ENCODE measurements around the gene NEDD4L.

GRCh38 chr18:58175122-58175785 is 131.2 kb downstream of the NEDD4L start:
- TF ChIP-seq ISL1 (CRISPR knock-in tag; IDR thresholded peaks at IDR 0.05): no peak
- no peak for TF ChIP-seq BACH2 (CRISPR knock-in tag; IDR thresholded peaks at IDR 0.05; ENCODE audit: borderline replicate concordance)
- TF ChIP-seq CREB5 (CRISPR knock-in tag; IDR thresholded peaks at IDR 0.05; ENCODE audit: low read depth): no peak
- TF ChIP-seq, protein P1, sequence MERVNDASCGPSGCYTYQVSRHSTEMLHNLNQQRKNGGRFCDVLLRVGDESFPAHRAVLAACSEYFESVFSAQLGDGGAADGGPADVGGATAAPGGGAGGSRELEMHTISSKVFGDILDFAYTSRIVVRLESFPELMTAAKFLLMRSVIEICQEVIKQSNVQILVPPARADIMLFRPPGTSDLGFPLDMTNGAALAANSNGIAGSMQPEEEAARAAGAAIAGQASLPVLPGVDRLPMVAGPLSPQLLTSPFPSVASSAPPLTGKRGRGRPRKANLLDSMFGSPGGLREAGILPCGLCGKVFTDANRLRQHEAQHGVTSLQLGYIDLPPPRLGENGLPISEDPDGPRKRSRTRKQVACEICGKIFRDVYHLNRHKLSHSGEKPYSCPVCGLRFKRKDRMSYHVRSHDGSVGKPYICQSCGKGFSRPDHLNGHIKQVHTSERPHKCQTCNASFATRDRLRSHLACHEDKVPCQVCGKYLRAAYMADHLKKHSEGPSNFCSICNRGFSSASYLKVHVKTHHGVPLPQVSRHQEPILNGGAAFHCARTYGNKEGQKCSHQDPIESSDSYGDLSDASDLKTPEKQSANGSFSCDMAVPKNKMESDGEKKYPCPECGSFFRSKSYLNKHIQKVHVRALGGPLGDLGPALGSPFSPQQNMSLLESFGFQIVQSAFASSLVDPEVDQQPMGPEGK (CRISPR knock-in tag; IDR thresholded peaks at IDR 0.05; ENCODE audit: borderline replicate concordance): no peak
- TF ChIP-seq ESRRG (CRISPR knock-in tag; IDR thresholded peaks at IDR 0.05): no peak
- no peak for TF ChIP-seq POU6F1 (CRISPR knock-in tag; IDR thresholded peaks at IDR 0.05; ENCODE audit: borderline replicate concordance, low read depth)
- TF ChIP-seq ZNF8 (CRISPR knock-in tag; IDR thresholded peaks at IDR 0.05): no peak
- TF ChIP-seq RARB (CRISPR knock-in tag; IDR thresholded peaks at IDR 0.05): no peak
- TF ChIP-seq ZC3H10 (CRISPR knock-in tag; IDR thresholded peaks at IDR 0.05): no peak
- TF ChIP-seq OSR1 (CRISPR knock-in tag; IDR thresholded peaks at IDR 0.05): no peak
- no peak for TF ChIP-seq CSRNP3 (CRISPR knock-in tag; IDR thresholded peaks at IDR 0.05)
- TF ChIP-seq ZNF565 (CRISPR knock-in tag; conservative IDR thresholded peaks at IDR 0.05; ENCODE audit: low read depth): no peak
- no peak for TF ChIP-seq PPARA (CRISPR knock-in tag; IDR thresholded peaks at IDR 0.05; ENCODE audit: borderline replicate concordance)
